ENCODE measurements around the gene YLPM1.

YLPM1 gene

DNA sequence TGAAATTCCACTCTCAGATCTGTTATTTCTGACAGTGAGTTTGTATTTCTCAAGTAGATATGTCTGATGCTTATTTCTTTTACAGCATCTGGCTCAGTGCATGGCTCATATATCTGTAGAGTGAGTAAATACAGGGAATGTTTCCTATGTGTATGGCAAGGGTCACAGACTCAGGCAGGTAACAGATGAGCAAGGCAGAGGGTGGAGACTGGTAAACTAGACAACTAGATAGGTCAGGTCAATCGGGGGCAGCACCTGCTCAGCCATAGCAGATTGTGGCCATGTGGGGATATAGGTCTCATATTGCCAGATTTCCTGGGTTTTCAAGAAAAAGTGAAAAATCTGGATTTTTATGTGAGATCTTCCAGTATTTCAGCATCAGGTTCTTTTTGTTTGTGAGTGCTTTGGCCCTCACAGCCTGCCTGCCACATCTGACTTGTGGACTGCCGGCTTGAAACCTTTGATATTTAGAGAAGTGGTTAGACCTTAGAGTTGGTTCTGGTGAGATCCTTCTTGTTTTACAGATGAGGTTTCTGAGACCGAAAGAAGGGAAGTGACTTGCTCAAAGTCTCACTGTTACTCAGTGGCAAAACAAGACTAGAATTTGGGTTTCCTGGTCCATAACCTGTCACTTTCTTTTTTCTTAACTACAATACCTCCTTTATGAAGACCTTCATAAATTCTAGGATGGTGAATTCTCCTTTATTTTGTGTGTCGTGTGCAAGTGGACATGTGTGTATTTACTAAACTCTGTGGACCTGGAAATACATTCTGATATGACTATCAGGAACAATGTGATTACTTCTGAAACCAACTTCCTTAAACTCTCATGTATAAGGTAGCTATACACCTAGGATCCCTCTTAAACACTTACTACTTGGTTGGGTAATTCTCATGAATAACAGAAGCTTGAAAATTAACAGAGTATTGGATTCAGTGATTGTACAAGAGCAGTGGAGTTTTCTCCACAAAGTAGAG lies 78.4 kb downstream of the YLPM1 start:
- no peak for DNase-seq

DNA sequence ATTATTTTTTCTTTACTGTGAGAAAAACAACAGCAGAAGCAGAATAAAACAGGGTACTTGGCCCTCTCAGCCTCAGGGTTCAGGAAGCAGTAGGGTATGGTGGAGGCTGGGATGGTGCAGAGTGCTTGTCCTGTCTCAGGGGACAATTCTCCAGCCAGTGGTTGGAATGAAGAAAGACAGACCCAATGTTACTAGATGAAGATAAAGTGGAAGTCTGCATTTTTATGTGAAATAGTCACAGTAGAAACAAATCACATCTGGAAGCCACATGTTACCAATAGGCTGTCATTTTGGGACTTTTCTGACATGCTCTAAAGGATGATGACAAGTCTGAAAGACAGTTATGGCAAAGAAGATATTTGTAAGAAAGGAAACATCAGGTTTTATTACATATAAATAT lies 80.5 kb downstream of the YLPM1 start:
- no peak for DNase-seq

DNA sequence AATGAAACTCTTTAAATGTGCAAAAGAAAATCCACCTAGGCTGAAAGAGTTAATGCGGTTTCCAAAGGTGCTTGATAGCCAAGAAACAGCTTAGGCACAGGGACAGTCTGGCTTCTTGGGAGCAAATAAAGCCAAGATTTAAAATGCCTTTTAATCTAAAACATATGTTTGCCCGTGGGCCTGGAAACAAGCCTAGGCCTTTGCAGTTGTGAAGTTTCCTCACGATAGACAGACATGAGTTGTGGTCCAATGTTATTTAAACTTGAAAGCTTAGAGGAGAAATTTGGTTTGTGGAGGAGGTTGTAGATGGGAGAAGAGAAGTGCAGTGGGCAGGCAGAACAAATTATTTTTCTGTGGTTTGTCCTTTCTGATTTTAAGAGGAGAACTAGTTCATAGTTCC lies 83.1 kb downstream of the YLPM1 start:
- no peak for DNase-seq

DNA sequence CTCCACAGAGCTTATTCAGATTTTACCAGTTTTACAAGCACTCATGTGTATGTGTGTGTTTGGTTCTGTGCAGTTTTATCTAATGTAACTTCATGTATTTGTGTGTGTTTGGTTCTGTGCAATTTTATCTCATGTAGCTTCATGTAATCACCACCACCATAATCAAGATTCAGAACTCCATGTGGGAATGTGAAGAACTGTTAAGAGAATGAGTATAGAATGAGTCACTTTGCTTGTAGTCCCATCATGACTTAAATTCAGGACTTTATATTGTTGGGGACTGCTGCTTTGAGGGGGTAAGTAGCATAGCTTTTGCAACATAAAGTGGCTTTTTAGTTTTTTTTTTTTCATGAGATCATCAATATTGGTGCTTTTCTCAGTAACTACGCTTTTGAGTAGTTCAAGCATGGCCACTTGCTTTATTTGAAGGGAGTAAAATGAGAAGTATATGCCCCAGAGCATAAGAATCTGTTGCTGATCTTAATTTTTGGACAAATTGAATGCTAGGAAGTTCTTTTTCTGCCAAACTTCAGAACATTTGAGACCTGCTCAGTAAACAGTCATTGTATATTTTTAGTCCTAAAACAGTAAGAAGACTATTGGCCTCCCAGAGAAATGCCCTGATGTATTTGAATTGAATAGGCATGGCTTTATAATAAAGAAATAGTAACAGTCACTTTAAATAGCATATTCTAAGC lies 84.0 kb downstream of the YLPM1 start:
- DNase-seq, result no peak

DNA sequence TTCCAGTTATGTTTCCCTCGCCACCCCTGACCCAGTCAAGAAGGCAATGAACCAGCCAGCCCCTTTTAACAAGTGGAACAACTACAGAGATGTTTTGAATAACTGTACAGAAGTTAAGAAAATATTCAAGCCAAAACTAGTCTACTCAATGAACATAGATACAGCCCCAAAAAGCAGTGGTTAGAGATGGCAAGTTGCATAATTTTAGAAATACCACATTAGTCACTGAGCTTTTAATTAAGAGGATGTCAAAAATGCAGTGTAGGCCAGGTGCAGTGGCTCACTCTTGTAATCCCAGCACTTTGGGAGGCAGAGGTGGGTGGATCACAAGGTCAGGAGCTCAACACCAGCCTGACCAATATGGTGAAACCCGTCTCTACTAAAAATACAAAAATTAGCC lies 85.7 kb downstream of the YLPM1 start:
- DNase-seq, result no peak

DNA sequence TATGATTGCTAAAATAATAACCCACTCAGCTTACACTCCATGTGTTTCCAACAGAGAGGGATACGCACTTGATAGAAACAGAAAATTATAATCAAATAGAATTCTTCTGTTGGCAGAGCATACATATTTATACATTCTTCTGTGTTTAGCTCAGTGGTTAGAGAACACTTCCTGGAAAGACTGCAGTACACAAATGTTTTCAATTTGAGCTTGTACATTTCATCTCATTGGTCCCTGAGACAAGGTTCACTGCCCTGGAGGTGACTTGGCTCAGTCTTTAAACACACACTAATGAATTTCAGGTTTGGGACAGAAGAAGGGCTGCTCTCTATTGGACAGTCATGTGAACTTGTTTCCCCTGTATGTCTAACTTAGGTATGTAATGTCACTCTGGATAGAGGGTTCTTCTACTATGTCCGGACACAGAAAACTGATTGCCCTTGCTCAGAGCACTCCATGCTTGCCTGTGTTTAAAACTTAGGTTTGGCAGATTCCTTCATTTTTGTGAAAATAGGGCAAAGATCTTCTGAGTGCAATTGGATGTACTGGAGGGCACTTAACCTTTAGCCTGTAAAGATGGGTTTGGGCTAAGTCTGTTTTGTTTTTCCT lies 89.9 kb downstream of the YLPM1 start:
- no peak for DNase-seq

DNA sequence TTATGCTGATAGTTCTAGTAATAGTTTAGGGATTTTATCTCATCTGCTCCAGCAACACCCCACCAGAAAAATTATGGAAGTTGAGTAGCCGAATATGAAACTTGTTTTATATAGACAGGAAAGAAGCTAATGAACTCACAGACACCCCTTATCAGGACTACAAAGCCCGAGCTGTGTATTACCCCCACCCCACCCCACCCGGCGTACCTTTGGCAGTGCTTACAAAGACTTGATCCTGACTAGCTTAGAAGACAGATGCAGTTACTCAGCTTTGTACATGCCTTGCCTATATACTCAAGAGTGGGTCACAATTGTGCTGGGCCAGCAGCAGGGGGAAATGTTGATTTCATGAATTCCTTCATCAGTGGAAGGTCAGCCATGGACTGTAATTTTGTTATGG lies 90.5 kb downstream of the YLPM1 start:
- DNase-seq, result no peak

DNA sequence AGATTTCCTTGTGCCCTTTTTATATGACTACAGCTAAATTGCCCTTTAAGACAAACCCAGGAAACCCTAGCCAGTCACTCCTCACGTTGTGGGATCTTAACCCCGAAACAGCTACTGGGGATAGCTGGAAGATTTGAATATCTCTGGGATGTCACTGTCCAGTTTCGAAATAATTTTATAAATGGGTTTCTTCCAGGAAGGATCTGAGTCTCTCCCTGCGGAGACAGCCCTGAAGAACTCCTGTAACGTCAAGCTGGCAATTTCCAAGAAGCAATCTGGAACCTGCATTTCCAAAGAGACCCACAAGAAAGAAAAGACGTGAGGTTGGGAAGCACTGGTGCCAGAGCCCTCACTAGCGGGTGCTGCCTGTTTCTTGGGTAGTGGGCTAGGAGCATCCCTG lies 91.9 kb downstream of the YLPM1 start:
- no peak for DNase-seq

DNA sequence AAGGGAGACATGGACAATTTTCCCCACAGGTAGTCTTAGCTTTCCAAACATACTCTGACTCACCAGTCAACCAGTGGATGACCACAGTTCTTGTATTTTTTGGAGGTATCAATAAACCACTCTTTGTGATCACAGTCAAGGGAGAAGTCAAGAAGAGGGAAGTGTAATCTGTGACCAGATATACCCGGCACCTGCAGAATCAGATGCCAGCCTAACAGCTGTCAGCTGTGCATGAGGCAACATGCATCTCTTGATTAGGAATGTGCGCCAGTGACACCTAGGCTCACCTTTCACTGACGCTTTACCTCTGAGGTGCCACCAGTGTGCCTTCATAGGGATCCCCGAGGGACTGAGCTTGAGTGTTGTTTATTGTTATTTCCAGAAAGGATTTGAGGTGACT lies 92.8 kb downstream of the YLPM1 start:
- DNase-seq, result no peak

DNA sequence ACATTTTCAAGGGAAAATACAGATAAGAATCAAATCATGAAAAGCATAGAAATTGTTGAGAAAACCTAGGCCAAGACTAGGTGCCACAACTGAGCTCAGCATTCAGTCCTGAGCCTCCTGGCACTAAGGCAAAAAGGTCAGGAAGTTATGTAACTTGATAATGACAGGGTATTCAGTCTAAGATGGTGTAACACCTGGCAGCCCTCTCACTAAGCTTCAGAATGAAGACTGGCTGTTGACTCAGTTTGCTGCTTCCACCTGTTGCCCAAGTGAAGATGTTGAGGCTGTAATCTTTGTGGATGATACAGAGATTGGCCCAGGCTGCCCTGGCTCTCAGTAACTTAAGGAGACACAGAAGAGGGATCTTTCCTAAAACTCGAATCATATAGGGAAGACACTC lies 93.2 kb downstream of the YLPM1 start:
- DNase-seq, result peak in 1 of 2 experiments; percentile 33

DNA sequence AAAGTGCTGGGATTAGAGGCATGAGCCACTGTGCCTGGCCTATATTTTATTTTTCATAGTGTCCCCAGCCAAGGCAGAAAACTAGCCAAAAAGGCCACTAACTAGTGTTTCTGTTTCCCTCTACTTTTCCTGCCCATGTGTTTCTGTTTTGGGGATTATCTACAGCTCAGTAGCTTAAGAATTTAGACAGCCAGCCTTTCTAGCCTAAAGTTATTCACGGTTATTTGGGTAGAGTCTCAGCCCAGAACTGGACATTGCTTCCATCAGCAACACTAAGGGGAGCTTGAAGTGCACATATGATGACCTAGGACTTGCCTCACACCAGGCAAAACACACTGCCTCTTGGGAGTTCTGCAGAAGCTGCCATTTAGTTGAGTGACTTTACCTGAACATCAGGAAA lies 94.9 kb downstream of the YLPM1 start:
- no peak for DNase-seq

DNA sequence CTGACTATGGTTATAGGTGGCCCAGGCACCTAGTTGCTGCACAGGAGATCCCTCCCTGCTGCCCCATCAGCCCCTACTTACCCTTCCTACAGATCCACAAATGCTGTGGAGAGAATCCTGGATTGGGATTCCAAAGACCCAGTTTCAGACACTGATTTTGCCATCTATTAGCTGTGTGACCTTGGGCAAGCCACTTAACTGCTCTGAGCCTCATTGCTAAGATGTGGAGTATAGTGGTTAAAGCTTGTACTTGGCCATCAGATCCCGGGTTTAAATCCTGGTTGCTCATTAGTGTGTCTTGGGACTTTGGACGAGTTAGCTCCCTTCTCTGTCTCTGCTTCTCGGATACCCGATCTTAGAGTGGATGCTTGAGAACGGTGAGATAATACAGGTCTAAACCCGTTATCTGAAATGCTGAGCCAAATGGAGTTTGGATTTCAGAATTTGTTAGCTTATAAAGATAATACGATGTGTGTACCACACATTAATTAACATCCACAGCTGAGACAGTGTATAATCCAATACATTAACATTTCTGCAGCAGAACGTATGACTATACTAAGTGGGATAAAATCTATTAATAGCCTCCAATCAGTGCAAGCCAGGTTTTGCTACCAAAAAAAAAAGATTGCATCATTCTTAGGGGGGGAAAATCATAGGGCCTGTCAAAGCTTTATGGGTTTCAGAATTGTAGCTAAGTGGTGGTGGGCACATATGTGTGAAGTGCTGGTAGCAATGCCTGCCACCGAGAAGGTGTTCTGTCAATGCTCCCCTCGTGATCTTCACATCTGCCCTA lies 96.8 kb downstream of the YLPM1 start:
- peak; percentile 17 to 44 for DNase-seq

DNA sequence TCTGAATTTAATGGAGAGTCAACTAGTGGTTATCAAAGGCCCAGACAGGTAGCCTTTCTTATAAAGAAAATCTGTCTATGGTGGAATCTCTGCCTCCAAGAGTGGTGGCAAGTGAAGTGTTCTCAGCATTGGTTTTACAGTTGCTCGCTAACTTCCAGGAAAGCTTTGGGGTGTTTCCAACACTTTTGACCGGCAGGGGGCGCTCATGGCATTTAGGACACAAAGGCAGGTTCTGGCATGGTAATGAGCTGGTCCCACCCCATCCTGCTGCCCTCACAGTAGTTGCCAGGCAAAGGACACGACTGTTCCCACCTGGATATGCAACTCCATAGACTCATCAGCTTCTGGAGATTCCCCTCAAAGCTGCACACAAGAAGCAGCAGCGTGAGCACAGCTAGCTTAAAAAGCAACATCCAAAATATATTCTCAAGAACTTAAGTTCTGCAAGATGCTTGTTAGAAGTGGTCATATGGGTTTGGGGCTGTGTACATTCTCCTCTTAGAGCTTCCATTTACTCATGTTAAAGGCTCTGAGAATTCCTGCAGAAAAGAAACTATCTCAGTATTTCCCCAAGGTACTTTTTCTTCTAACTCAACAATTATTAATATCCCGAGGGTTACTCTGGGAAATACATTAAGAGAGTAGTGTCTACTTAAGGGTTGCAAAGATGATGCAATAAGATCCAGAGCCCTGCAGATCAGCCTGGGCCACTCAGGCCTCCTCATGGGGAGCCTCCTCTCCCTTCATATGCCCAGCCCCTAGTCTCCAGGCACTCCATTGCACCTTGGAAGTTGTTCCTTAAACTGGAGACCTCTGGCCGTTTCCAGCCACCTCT lies 98.0 kb downstream of the YLPM1 start:
- peak; percentile 86 to 89 for DNase-seq

DNA sequence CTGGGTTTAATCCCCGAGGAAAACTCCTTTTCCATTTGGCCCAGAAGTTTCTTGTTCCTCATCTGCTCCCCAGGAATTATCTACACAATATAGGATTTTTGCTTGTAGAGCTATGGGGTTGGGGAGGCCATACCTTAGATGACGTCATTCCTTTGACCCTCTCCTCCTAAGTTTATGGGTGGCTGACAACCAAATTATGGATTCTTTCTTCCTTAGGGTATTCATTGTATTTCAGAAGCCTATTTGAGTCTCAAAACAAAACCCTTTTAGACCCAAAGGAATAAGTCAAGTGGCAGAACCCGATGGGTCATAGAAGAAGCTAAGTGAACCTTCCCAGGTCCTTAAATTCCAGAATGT lies 98.6 kb downstream of the YLPM1 start:
- no peak for DNase-seq

DNA sequence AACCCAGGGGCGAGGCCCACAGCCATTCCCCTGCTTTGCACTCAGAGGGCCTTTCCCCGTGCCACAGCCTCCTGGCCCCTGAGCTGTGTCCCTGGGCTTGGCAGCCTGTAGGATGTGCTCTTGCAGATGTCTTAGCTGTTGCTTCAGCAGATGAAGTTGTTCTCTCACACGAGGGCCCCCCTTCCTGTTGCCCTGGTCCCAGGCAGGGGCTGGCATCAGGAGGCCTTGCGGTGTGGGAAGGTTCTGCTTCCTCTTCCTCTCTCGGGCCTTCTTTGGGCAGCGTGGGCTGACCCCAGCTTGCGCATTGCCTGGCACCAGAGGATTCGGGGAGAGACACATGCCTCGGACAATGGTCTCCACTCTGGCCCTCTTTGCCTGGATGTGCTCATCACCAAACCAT lies 100.2 kb downstream of the YLPM1 start:
- DNase-seq, result no peak

DNA sequence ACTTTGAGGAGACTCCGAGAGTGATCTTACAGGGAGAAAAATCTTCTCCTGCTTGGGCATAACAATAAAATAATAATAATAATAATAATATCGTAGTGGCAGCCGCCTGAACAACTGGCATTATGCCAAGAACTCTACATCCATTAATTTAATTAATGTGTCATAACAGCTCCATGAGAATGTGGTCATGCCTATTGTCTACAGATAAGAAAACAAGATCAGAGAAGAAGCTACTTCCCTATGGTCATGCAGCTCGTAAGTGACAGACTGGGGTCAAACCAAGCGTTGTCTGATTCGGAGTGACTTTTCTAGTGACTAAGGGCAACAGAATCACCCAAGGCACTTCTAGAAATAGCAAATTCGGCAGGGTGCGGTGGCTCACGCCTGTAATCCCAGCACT lies 101.1 kb downstream of the YLPM1 start:
- no peak for DNase-seq

DNA sequence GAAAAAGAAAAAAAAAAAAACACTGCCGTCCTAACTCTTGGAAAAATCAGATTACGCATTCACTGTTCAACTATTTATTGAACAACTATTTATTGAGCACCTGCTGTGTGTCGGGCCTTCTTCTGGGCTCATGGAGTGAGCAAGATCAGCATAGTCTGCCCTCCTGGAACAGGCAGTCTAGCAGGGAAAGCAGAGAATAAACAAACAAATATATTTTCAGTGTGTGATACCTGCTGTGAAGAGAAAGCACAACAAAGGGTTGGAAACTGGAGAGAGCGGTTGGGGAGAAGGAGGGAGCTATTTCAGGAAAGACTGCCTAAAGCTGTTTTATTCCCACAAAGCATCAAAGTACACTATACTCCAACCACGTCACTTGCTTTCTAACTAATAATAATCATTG lies 102.0 kb downstream of the YLPM1 start:
- DNase-seq, result no peak

DNA sequence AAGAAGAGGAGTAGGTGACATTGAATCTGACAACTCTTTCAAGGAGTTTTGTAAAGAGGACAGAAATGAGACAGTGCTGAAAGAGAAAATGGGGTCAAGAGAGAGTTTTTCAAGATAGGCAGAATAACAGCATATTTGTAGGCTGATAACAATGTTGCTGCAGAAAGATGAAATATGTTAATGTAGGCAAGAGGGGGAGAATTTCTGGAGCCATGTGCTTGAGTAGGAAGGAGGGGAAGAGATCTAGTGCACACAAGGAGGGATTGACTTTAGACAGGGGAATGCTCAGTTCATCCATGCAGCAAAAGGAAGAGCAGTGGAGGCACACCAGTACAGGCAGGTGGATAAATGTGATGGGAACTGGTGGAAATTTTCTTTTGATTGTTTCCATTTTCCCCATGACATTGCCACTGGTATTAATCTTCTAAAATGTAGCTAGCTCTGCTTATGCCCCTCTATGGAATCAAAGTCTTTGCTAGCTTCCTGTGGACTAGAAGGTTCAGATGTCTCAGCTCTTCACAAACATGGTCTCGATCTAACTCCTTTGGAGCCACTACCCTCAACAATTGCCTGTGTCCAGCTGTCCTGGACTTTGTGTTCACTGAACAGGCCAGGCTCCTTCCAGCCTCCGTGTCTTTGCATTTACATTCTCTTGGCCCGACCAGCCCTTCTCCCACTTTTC lies 103.7 kb downstream of the YLPM1 start:
- DNase-seq, result no peak

DNA sequence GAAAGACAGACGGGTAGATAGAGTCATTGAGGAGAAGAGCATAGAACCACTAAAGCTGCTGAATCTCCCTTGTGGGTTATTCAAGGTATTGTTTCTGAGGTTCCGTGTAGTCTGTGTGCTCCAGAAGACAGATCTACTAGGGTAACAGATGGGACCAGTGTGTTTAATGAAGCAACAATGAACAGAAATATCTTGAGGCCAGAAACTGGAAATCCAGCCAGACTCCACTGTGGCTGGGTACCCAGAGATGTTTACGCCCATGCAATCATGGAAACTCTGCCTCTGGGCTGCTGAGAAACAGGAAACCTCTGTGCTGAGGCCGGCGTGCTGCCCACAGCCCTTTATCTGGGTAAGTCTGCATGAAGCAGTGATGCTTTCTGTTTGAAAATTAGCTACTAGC lies 104.6 kb downstream of the YLPM1 start:
- no peak for DNase-seq

DNA sequence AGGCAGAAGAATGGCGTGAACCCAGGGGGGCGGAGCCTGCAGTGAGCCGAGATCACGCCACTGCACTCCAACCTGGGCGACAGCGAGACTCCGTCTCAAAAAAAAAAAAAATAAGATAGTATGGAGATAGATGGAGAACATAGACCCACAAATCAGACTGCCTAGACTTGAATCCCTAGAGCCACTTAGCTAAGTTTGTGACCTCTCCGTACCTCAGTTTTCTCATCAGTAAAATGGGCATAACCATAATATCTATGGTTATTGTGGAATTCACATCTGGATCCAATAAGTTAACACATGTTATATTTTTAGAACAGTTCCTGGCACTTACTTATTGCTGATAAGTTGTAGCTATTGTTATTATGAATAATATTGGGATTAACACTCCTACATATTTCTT lies 105.6 kb downstream of the YLPM1 start:
- no peak for DNase-seq

DNA sequence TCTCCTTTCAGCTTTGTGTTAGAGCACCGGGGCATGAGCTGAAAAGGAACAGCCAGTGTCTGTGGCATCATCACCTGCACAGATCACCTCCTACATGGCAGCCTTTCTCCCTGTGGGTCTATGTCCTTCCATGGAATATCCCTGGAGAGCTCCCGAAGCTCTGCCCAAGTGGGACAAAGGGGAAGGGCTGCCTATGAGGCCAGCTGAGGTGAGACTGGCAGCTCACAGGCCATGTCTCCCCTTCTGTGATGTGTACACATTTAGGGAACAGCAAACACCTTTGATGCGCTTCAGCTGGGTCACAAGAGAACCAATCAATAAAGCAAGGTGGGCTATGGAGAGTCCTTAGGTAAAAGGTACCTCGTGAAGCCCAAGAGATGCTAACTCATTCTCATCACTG lies 108.7 kb downstream of the YLPM1 start:
- no peak for DNase-seq

DNA sequence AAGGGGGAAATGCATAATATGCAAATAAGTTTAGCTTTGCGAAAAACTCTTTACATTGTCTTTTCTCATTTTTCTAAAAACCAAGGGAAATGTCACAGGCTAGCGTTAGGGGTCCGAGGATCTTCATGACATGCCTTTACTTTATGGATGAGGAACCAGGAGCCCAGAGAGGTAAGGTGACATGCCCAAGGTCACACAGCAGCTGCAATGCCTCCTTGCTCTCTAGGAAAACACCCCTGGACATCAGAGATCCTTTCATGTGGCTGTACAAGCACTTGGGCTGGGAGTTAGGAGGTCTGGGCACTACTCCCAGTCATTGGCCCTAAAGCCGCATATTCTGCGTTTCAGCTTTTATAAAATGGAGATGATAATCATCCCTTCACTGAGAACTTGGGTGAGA lies 112.1 kb downstream of the YLPM1 start:
- DNase-seq, result no peak
